HepG2 (cell line): ENCODE data around the gene FMC1. TPM values are rescaled to one million over a fixed set of nuclear protein-coding genes. Genes with fewer than 3 reads are reported as not detected.

Source experiments
- ATAC-seq: fragments of 200-7000 bp; cut with Tn5 transposase; 3 replicates; pipeline ENCODE4 v1.9.1; 2020; ENCODE audit warnings: mild to moderate bottlenecking, moderate library complexity
- BruUV-seq: library from RNA; stranded (reverse); fragments of 400-500 nt; replicated peaks from 2 replicates; lab custom pipeline; 2021; lab: Mats Ljungman, UMichigan
- CTCF ChIA-PET: fragments of 300-600 bp; formaldehyde crosslinking; extraction: SDS; loops from one replicate; lab custom pipeline; 2021; ENCODE audit warnings: low total read pairs, inconsistent platforms, low intra/inter-chr PET ratio; lab: Yijun Ruan, JAX
- POLR2A ChIA-PET: fragments of 350-600 bp; sonication (Branson Sonifier 250); formaldehyde crosslinking; loops from one replicate; lab custom pipeline; 2020; ENCODE audit warnings: antibody characterized with exemption, inconsistent platforms; lab: Yijun Ruan, JAX
- DNase-seq: peaks from one replicate; pipeline ENCODE4 v3.0.0-alpha.2; 2015; ENCODE audit warnings: low spot score
- FAIRE-seq: peaks from 3 replicates; lab custom pipeline; 2011; peaks lifted over from hg19 to GRCh38; lab: Jason Lieb, UNC
- H2AFZ ChIP-seq: one replicate; pipeline ENCODE4 v1.6.1; 2011; ENCODE audit warnings: low read length, inconsistent platforms
- H3K27ac ChIP-seq: fragments of 300-600 bp; 3 replicates; pipeline ENCODE4 v1.8.0; 2011; ENCODE audit warnings: mixed run types, mild to moderate bottlenecking, mixed read lengths, low read length, inconsistent platforms; ENCODE audit not compliant: insufficient read depth; ENCODE audit errors: extremely low read length
- H3K27me3 ChIP-seq, 2 experiments: fragments of 200-600 bp in 1 of 2; 2 replicates in 1 of 2; 3 replicates in 1 of 2; pipeline versions ENCODE4 v1.6.0 to v1.8.0; 2011; ENCODE audit warnings: low read length in 2 of 2, mild to moderate bottlenecking in 2 of 2, moderate library complexity in 2 of 2, inconsistent platforms in 1 of 2; ENCODE audit not compliant: insufficient read depth in 2 of 2, control insufficient read depth in 1 of 2
- H3K36me3 ChIP-seq, 2 experiments: fragments of 200-600 bp in 1 of 2; replicated peaks in 1 of 2; 2 replicates in 1 of 2; 3 replicates in 1 of 2; pipeline versions ENCODE4 v1.5.1 to v1.8.0; 2011; ENCODE audit warnings: low read length in 2 of 2, inconsistent platforms in 1 of 2; ENCODE audit not compliant: insufficient read depth in 2 of 2, control insufficient read depth in 1 of 2
- H3K4me1 ChIP-seq: 2 replicates; pipeline ENCODE4 v1.5.1; 2012; ENCODE audit warnings: low read length, inconsistent platforms; ENCODE audit not compliant: insufficient read depth
- H3K4me2 ChIP-seq: 2 replicates; pipeline ENCODE4 v1.6.0; 2011; ENCODE audit warnings: low read depth, low read length, inconsistent platforms
- H3K4me3 ChIP-seq, 3 experiments: fragments of 200-600 bp in 1 of 3; sonication (generic), shearing (Covaris generic) in 1 of 3; replicated peaks in 1 of 3; 2 replicates each; pipeline ENCODE4 v1.5.1; 2011 to 2016; ENCODE audit warnings: low read length in 3 of 3, inconsistent platforms in 2 of 3, low read depth in 2 of 3, mild to moderate bottlenecking in 2 of 3, control low read depth in 1 of 3, mixed read lengths in 1 of 3; ENCODE audit not compliant: insufficient read depth in 1 of 3
- H3K79me2 ChIP-seq: one replicate; pipeline ENCODE4 v1.6.1; 2011; ENCODE audit warnings: low read length, inconsistent platforms; ENCODE audit not compliant: insufficient read depth
- H3K9ac ChIP-seq: 2 replicates; pipeline ENCODE4 v1.6.0; 2011; ENCODE audit warnings: mild to moderate bottlenecking, low read depth, low read length, inconsistent platforms; ENCODE audit not compliant: insufficient read depth
- H3K9me3 ChIP-seq: 2 replicates; pipeline ENCODE4 v1.5.1; 2012; ENCODE audit warnings: mild to moderate bottlenecking, low read length
- H4K20me1 ChIP-seq: 2 replicates; pipeline ENCODE4 v1.6.0; 2011; ENCODE audit warnings: inconsistent platforms, mild to moderate bottlenecking, low read length, moderate library complexity; ENCODE audit not compliant: insufficient read depth
- ADNP ChIP-seq: sonication (generic); formaldehyde crosslinking; IDR thresholded peaks from 2 replicates; pipeline ENCODE4 v1.4.0; 2020; ENCODE audit warnings: missing genetic modification reagents
- BCL6 ChIP-seq: IDR thresholded peaks from 2 replicates; pipeline ENCODE4 v1.6.1; 2016; ENCODE audit warnings: missing genetic modification reagents, missing compliant biosample characterization
- IRF9 ChIP-seq: sonication (generic); formaldehyde crosslinking; IDR thresholded peaks from 2 replicates; pipeline ENCODE4 v1.8.0; 2022; ENCODE audit warnings: missing genetic modification reagents, mild to moderate bottlenecking, borderline replicate concordance
- MXI1 ChIP-seq: IDR thresholded peaks from 3 replicates; pipeline ENCODE4 v1.6.1; 2012; ENCODE audit warnings: low read depth, low read length, inconsistent platforms, borderline replicate concordance
- MYPOP ChIP-seq: sonication (generic); formaldehyde crosslinking; IDR thresholded peaks from 2 replicates; pipeline ENCODE4 v1.8.1; 2023; ENCODE audit warnings: mild to moderate bottlenecking, moderate library complexity, missing genetic modification reagents
- POLR2AphosphoS2 ChIP-seq: IDR thresholded peaks from 2 replicates; pipeline ENCODE4 v1.6.1; 2011; ENCODE audit warnings: low read depth, low read length, improper control_type of control experiment
- RXRA ChIP-seq: sonication (generic); formaldehyde crosslinking; IDR thresholded peaks from 2 replicates; pipeline ENCODE4 v1.5.1; 2020; ENCODE audit warnings: missing genetic modification reagents
- SP140L ChIP-seq: sonication (generic); formaldehyde crosslinking; IDR thresholded peaks from 2 replicates; pipeline ENCODE4 v1.4.0; 2020; ENCODE audit warnings: missing genetic modification reagents, borderline replicate concordance
- STAG1 ChIP-seq: sonication (generic); formaldehyde crosslinking; IDR thresholded peaks from 2 replicates; pipeline ENCODE4 v1.4.0; 2020; ENCODE audit warnings: missing genetic modification reagents
- TCF12 ChIP-seq, 2 experiments: fragments of 450-650 bp in 1 of 2; sonication (generic) in 1 of 2; formaldehyde crosslinking in 1 of 2; IDR thresholded peaks; 2 replicates each; pipeline versions ENCODE4 v1.6.1 to v1.8.0; 2017 to 2022; ENCODE audit warnings: antibody characterized with exemption in 1 of 2, mild to moderate bottlenecking in 1 of 2, missing genetic modification reagents in 1 of 2, moderate library complexity in 1 of 2
- TEF ChIP-seq: sonication (generic); formaldehyde crosslinking; IDR thresholded peaks from 2 replicates; pipeline ENCODE4 v1.5.0; 2020; ENCODE audit warnings: missing genetic modification reagents
- ZNF124 ChIP-seq: sonication (generic); formaldehyde crosslinking; IDR thresholded peaks from 2 replicates; pipeline ENCODE4 v1.4.0; 2020; ENCODE audit warnings: missing genetic modification reagents
- ZNF275 ChIP-seq: sonication (generic); formaldehyde crosslinking; IDR thresholded peaks from 2 replicates; pipeline ENCODE4 v1.8.0; 2022; ENCODE audit warnings: missing genetic modification reagents, mild to moderate bottlenecking, inconsistent platforms, borderline replicate concordance
- ZNF337 ChIP-seq: sonication (generic); formaldehyde crosslinking; IDR thresholded peaks from 2 replicates; pipeline ENCODE4 v1.5.1; 2020; ENCODE audit warnings: missing genetic modification reagents, low read depth, mild to moderate bottlenecking, borderline replicate concordance
- ZNF7 ChIP-seq: IDR thresholded peaks from 2 replicates; pipeline ENCODE4 v1.6.1; 2016; ENCODE audit warnings: missing biosample characterization, missing genetic modification reagents
- WGBS: methylation state at CpG from one replicate; pipeline ENCODE4 v1.1.6; 2017; ENCODE audit warnings: low lambda C conversion rate; 5-methylcytosine and 5-hydroxymethylcytosine counted together
- in situ Hi-C: cut with HindIII; loops from 2 replicates; pipeline ENCODE4 v1.10.0; 2017; ENCODE audit warnings: low pct_unique_long_range_greater_than_20kb; ENCODE audit not compliant: extremely low pct_ligation_motif_present
- intact Hi-C: fragments of 100-400 bp; cut with micrococcal nuclease; formaldehyde crosslinking; loops from one replicate; pipeline ENCODE4 v1.10.0; 2022; ENCODE audit not compliant: unreplicated experiment
- polyA plus RNA-seq, 8 experiments: library from polyadenylated mRNA; depleted of rRNA in 3 of 8; stranded (reverse) in 7 of 8; unstranded in 1 of 8; fragments of >200 nt; fragmentation: Illumina TruSeq in 4 of 8; extraction: Trizol in 4 of 8; gene quantifications; 2 replicates each; pipeline versions ENCODE4 v1.2.1 to v1.2.3, GENCODE V29; 2011 to 2016; ENCODE audit warnings: low read depth in 4 of 8, missing spikeins in 1 of 8, mixed read lengths in 1 of 8; ENCODE audit not compliant: insufficient read depth in 1 of 8
- total RNA-seq, 5 experiments: library from RNA; depleted of rRNA; stranded (reverse); fragments of >200 nt; fragmentation: Illumina TruSeq; extraction: Trizol; gene quantifications; 2 replicates each; pipeline ENCODE4 v1.2.3, GENCODE V29; 2016; ENCODE audit warnings: low read depth in 1 of 5

Gene FMC1
- total and polyA plus RNA-seq, 2 of the 13 experiments (the other 11 are each of a cell fraction or from before 2014, with no cell fraction given) = 39.2 to 50.7 TPM

DNA sequence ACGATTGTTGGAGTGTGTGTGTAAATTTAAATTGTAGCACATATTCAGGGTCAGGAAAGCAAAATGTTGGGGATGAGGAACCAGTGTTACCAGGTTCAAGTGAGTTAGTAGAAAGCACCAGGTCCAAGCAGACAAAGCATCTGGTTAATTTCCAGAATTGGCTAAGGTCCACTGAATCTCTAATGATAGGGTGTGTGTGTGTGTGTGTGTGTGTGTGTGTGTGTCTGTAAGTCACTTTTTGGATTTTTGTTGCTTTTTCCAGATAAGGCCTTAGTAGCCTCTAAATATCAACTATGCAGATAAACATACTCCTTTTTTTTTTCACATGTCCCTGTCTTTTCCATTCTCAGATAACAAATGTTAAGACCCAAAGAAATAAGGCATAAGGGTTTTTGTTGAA, 36.6 kb upstream of the FMC1 start:
- ATAC-seq (no peak), DNase-seq (no peak), FAIRE-seq (no peak)
- ChIA-PET POLR2A (interaction anchor here (1.2 kb wide), 1 partner anchor 55 kb away, joined by 3 read pairs; the partner anchor contains the start of gene LUC7L2), CTCF (no interaction called here)
- no TSS peak for BruUV-seq
- in situ Hi-C loops = no loop called here
- no peaks in the 10 kb centered on the region for H4K20me1 ChIP-seq
- no peak overlapping the region for H3K27ac ChIP-seq
- H3K9ac ChIP-seq = no peak overlapping the region
- TF ChIP-seq TEF (CRISPR knock-in tag) (no peak), SP140L (no peak)
- H3K79me2 ChIP-seq = no peaks in the 10 kb centered on the region
- WGBS = 83% methylated on average over 1 of the region's 1 CpG
- no peaks in the 10 kb centered on the region for H3K9me3 ChIP-seq
- H3K27me3 ChIP-seq = no peaks in the 10 kb centered on the region
- H3K36me3 ChIP-seq = peaks cover 0 to 1% of the 10 kb centered on the region in 2 experiments; a peak in 1 of 5 replicates
- H3K4me1 ChIP-seq = peaks cover 20% of the 10 kb centered on the region
- intact Hi-C loops = no loop called here
- no peak overlapping the region for H3K4me3 ChIP-seq
- no peak overlapping the region for H3K4me2 ChIP-seq
- no peak overlapping the region for H2AFZ ChIP-seq

- Histone ChIP-seq H3K36me3 (no peaks in the 10 kb centered on the region), H3K27me3 (no peaks in the 10 kb centered on the region), H3K4me1 (peaks cover 24% of the 10 kb centered on the region), H3K4me2 (no peak overlapping the region), H3K9me3 (no peaks in the 10 kb centered on the region), H2AFZ (no peak overlapping the region), H3K79me2 (no peaks in the 10 kb centered on the region), H3K4me3 (no peak overlapping the region), H3K27ac (no peak overlapping the region), H3K9ac (no peak overlapping the region), H4K20me1 (no peaks in the 10 kb centered on the region)
- in situ Hi-C loops = no loop called here
- intact Hi-C loops = no loop called here
- WGBS = 56% methylated on average over 5 of the region's 5 CpGs
- no TSS peak for BruUV-seq
- no peak for ATAC-seq
- no peak for DNase-seq
- no peak for FAIRE-seq
- ChIA-PET POLR2A (no interaction called here), CTCF (no interaction called here)
- no peak for TF ChIP-seq ZNF124 (CRISPR knock-in tag)
- TF ChIP-seq ZNF275 (CRISPR knock-in tag) = no peak
- no peak for TF ChIP-seq TCF12 (IDR thresholded peaks at IDR 0.05)
- no peak for TF ChIP-seq TCF12 (CRISPR knock-in tag; IDR thresholded peaks at IDR 0.05)
- no peak for TF ChIP-seq POLR2AphosphoS2
- TF ChIP-seq ZNF7 (CRISPR knock-in tag) = no peak
- no peak for TF ChIP-seq IRF9 (CRISPR knock-in tag)
- TF ChIP-seq STAG1 (CRISPR knock-in tag) = no peak
- TF ChIP-seq ADNP (CRISPR knock-in tag) = no peak
- TF ChIP-seq RXRA (CRISPR knock-in tag) = no peak
- no peak for TF ChIP-seq MYPOP
- no peak for TF ChIP-seq ZNF337
- no peak for TF ChIP-seq BCL6 (CRISPR knock-in tag)
- TF ChIP-seq MXI1 = no peak
These were observed 23.1 kb upstream of the FMC1 start for GRCh38 chr7:139317939-139318505.
